ENCODE data around the gene STRA6.

GRCh38 chr15:74180881-74181602 lies 21.5 kb downstream of the STRA6 start:
- TF ChIP-seq CTCF (IDR thresholded peaks at IDR 0.05) (no peak), POLR2A (IDR thresholded peaks at IDR 0.05; ENCODE audit: low read length) (no peak), PHF8 (IDR thresholded peaks at IDR 0.05; ENCODE audit: borderline replicate concordance, low read depth) (no peak), EP300 (IDR thresholded peaks at IDR 0.05) (no peak), PBX3 (IDR thresholded peaks at IDR 0.05) (no peak), SREBF2 (IDR thresholded peaks at IDR 0.05) (no peak), EHMT2 (IDR thresholded peaks at IDR 0.05; ENCODE audit: low read depth) (no peak)
